Right ventricle myocardium superior (tissue), 1 donor: ENCODE measurements around the gene PCDH1. TPM values are rescaled to one million over a fixed set of nuclear protein-coding genes. Genes with fewer than 3 reads are reported as not detected.

Experiments used
- ATAC-seq: fragments of 200-7000 bp; cut with Tn5 transposase; one replicate; pipeline ENCODE4 v1.9.1; 2020; ENCODE audit warnings: mild to moderate bottlenecking; ENCODE audit not compliant: poor library complexity
- DNase-seq: peaks from one replicate; pipeline ENCODE4 v3.0.0-alpha.2; 2020
- intact Hi-C: fragments of 100-400 bp; cut with DNase I; formaldehyde crosslinking; loops from one replicate; pipeline ENCODE4 v1.11.2; 2022
- total RNA-seq: library from RNA; stranded (reverse); fragmentation: NEBNext Ultra II Directional; extraction: Animal tissue kit (Norgen Biotek cat#: 25700); gene quantifications from one replicate; pipeline ENCODE4 v1.2.1, GENCODE V29; 2021
- donor health status: DM: no; HTN: yes; CAD: no; lungs with severe emphysema.

PCDH1 gene
- total RNA-seq, 1 donor from 2014 or later, result 15.8 TPM

GRCh38 chr5:141846031-141846430 is 32.2 kb downstream of the PCDH1 start:
- ATAC-seq (no peak), DNase-seq (no peak)
- intact Hi-C loops, result no loop called here

DNA sequence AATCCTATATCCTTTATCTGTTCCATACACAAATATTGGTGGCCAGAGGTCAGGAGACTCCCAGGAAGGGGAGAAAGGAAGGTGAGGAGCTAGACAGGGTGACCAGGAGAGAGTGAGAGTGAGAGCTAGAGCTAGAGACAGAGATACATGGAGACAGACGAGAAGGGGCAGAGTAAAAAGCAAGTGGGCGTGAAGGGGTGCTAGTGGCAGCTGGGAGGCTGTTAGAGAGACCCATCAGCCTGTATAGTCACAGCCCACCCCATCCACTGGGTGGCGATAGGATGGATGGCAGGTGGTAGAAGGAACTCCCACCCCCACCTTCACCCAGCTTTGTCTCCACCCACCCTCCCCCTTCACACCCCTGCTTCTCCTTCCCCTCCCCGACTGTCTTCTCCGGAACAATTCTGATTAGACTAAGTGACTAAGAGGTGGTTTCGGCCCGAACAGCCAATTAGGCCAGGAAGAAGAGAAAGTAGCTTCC is 32.8 kb downstream of the PCDH1 start:
- DNase-seq (no peak), ATAC-seq (no peak)
- intact Hi-C loops, result no loop called here

DNA sequence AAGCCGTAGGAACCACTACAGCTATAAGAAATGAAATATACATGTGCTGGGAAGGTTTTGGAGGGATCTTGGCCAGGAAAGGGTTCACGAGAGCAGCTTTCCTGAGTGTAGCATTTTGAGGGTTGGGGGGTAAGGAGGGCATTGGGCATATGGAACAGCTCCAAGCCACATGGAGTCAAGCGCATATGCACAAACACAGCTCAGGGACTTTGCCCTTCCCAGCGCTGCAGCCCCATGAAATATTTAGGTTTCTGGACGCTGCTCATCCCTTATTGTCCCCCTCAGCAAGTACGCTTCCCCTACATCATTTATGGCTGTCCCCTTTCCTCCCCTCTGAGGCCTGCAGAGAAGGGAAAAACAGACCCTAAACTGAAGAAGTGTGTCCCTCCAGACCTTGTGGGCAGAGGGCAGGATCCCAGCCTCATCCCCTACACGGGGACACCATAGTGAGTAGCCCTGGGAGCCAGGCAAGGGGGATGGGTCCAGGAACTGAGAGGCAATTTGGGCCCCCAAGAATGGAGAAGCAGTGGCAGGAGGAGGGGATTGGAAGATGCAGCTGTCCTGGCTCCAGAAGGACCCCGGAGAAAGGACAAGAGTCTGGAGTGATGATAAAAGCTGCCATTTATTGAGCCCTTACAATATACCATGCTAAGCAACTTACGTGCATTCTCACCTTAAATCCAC is 33.7 kb downstream of the PCDH1 start:
- no peak for ATAC-seq
- intact Hi-C loops, result no loop called here
- DNase-seq, result no peak

GRCh38 chr5:141843156-141843927 is 34.9 kb downstream of the PCDH1 start:
- intact Hi-C loops, result no loop called here
- ATAC-seq, result no peak
- DNase-seq, result no peak

GRCh38 chr5:141841378-141842180 is 36.6 kb downstream of the PCDH1 start:
- ATAC-seq (no peak), DNase-seq (no peak)

GRCh38 chr5:141840826-141841360 is 37.3 kb downstream of the PCDH1 start:
- no peak for ATAC-seq
- intact Hi-C loops, result no loop called here
- DNase-seq, result no peak

More at GRCh38 chr5:141841378-141842180, 36.6 kb downstream of the PCDH1 start:
- intact Hi-C loops, result no loop called here

- intact Hi-C loops, result no loop called here
Measured at GRCh38 chr5:141840280-141840812, 37.9 kb downstream of the PCDH1 start.

DNA sequence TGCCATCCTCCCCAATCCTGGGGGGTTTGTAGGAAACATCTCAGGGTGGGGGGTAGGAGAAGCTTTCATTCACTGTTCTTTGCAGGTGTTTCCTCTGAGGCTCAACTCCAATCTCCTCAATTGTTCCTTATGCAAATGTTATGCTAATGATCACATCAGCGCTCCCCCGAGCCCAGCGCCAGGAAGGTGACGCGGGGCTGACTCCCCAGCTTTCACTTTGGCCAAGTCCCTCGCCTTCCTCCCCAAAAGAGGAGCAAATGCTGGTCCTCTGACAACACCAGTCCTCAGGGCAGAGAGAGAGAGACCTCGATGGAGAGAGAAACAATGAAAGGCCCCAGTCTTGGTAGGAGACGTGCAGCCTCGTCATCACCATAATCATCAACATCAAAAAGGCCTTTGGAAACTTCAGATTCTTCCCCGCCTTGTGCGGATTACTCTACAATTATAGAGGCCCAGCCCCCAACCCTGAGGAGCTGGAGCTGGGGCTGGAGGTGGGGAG is 39.1 kb downstream of the PCDH1 start:
- intact Hi-C loops, result no loop called here
- DNase-seq (no peak), ATAC-seq (no peak)

More at GRCh38 chr5:141840280-141840812, 37.9 kb downstream of the PCDH1 start:
- no peak for DNase-seq
- ATAC-seq, result no peak

DNA sequence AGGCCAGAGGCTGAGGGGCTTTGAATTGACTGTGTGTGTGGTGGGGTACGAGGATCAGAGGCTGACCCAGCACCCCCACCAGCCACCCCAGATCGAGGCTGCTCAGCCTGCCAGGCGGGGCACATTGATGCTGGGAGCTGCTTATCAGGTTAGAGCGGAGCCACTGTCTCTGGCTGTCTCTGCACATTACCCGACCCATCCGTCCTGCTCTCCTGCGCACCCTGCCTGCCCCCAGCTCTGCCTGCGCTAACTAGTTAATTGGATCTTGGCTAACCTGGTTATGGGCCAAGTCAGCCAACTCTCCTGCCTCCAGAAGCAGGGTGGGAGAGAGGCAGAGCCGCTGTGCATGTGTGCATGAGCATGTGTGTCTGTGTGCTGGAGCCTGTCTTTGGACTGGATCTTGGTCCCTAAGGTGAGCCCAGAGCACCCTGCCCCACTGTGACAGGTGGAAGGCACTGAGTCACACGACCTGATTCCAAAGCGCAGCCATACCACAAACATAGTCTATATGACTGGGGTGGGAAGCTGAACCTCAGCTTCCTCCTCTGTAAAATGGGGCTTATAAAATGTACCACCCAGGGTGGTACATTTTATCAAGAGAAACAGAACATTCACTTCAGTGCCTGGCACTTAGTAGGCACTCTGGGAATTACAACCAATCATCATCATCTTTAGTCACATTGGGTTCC is 39.7 kb downstream of the PCDH1 start:
- ATAC-seq (no peak), DNase-seq (no peak)
- intact Hi-C loops, result no loop called here

- intact Hi-C loops, result no loop called here
- DNase-seq, result peak; percentile 67
- peak; percentile 71 for ATAC-seq
Measured at GRCh38 chr5:141835928-141836670, 42.1 kb downstream of the PCDH1 start.

GRCh38 chr5:141834331-141834730 is 43.9 kb downstream of the PCDH1 start:
- DNase-seq (no peak), ATAC-seq (no peak)
- intact Hi-C loops, result no loop called here

- DNase-seq (no peak), ATAC-seq (no peak)
- intact Hi-C loops, result no loop called here
Measured at GRCh38 chr5:141832131-141832530, 46.1 kb downstream of the PCDH1 start.

DNA sequence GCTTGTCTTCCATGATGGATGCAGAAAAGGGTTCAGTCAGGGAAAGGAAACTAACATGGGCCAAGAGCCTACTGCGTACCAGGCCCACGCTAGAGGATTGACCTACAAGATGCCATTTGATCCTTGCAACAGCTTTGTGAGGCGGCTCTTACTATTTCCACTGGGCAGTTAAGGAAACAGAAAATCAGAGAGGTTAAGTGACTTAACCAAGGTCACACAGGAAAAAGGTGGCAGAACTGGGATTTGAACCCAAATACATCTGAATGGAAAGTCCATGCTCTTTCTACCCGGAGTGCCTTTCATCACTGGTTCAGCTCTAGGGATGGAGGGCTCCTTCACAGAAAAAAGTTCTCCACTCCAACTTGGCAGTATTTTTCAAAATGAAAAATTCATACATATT is 50.0 kb downstream of the PCDH1 start:
- DNase-seq (no peak), ATAC-seq (no peak)
- intact Hi-C loops, result no loop called here

DNA sequence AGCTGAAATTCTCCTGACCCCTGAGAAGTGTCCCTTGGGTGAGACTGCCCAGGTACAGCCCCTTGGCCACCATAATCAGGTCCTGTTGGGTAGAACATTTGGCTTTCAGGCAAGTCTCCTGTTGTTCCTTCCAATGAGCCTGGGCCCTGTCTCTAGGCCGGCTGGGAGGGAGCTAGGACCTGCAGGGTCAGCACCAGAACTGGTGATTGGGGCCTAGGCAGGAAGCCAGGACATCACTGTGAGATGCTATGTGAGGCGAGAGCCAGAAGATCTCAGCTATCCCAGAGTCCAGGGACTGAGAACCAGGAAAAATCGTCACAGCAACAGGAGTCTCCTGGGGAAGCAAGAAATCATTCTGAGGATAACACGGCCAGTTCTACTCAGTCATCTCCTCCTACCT is 51.5 kb downstream of the PCDH1 start:
- ATAC-seq, result peak; percentile 35
- DNase-seq, result no peak
- intact Hi-C loops, result no loop called here

DNA sequence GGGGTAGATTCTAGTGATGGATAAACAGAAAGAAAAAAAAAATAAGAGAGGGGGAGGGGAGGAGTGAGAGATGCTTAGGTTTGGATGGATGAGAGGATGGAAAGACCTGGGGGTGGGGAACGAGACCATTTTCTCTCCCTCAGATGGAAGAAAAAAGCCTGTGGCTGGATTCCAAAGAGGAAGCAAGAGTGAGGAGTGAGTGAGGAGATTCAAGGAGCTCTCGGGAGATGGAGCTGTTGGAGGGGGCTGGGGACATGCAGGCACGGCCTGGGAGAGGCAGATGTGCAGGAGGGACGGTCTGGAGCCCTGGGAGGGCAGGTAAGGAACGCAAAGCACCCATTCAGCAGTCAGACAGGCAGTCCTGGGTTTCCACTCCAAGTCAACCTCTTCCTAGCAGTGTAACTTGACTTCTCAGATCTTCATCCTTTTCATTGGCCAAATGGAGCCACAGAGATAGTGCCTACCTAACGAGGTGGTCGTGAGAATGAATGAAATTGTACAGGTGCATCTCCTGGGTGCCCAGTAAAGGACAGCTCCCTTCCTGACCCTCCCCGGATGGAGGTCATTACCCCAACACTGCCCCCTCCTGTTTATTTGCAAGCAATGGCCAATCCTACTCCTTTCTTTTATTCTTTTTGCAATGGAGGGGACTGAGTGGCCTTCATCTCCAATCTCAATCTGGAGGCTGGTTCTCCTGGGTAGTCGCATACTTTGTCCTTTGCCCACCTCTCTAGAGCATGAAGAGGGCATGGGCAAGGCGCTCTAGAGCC is 52.2 kb downstream of the PCDH1 start:
- DNase-seq (no peak), ATAC-seq (no peak)
- intact Hi-C loops, result no loop called here

DNA sequence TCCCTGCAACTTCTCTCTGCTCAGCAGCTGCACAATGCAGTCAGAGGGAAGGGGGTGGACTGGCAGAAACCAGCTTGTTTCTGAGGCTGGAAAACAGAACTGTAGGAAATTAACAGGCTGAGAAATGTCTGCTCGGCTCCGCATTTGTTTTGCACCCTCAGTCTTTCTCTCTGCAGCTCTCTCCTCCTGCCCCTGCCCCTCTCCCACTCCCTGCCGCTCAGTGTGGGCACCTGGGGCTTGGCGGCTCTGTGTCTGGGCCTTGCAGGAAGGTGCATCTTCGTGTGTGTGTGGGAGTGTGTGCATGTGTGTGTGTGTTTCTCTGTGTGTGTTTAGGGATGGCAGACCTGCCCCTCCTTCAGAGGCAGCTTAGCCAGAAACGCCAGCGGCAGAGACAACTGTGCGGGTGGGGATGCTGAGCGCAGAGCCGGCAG is 53.0 kb downstream of the PCDH1 start:
- no peak for DNase-seq
- intact Hi-C loops, result no loop called here
- ATAC-seq, result no peak

DNA sequence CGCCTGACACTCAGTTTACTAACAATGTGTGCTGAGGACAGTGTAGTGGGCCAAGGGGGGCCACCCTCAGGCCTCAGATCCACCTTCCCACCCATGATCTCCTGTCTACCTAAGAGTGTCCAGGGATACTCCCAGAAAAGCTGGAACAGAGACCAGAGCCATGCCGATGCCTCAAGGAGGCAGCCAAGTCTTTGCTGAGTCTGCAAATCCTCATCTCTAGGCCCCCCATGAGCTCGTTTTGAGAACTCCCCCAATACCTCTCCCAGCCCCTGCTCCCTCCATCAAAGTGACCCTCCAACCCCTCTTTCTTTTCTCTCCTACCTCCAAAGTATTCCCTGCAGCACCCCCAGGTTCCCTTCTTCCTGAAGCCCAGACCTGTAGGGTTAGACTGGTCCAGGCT is 53.5 kb downstream of the PCDH1 start:
- DNase-seq, result no peak
- no peak for ATAC-seq
- intact Hi-C loops, result no loop called here
